ENCODE measurements around the gene HNRNPC. TPM values are rescaled to one million over a fixed set of nuclear protein-coding genes. Genes with fewer than 3 reads are reported as not detected.

The HNRNPC gene
- total and polyA plus RNA-seq, 5 donors from 2014 or later, result 582 to 840 (median 791) TPM

GRCh38 chr14:21268617-21269251 lies 508 bp downstream of the HNRNPC start:
- Mint-ChIP-seq H3K36me3 (peaks cover 38% of the 10 kb centered on the region), H3K9me3 (peaks cover 0 to 3% (median 0%) of the 10 kb centered on the region in 7 donors), H3K27ac (peak overlapping the region; percentile 99 to 100 (median 100)), H3K4me1 (peaks cover 22 to 53% (median 40%) of the 10 kb centered on the region in 4 donors), H3K4me3 (peak overlapping the region; percentile 95 to 100 (median 98)), H3K27me3 (peaks cover 8% of the 10 kb centered on the region)
- Histone ChIP-seq H3K27me3 (ENCODE audit: control insufficient read depth, insufficient read depth, low read length) (no peaks in the 10 kb centered on the region), H3K4me1 (ENCODE audit: control insufficient read depth, insufficient read depth, low read length, poor library complexity, severe bottlenecking) (peaks cover 49% of the 10 kb centered on the region), H3K36me3 (ENCODE audit: control insufficient read depth, insufficient read depth, low read length) (peaks cover 32% of the 10 kb centered on the region), H3K4me3 (ENCODE audit: low read depth, low read length) (peak overlapping the region; percentile 98), H3K9me3 (ENCODE audit: control insufficient read depth in 2 of 2, low read length in 2 of 2) (no peaks in the 10 kb centered on the region), H3K27ac (ENCODE audit: insufficient read depth, low read length, poor library complexity, severe bottlenecking) (peak overlapping the region; percentile 98)
- DNase-seq (peak in 2 of 3 donors; percentile 58 to 81), ATAC-seq (ENCODE audit: low read depth in 2 of 2) (no peak)

- peak overlapping the region; percentile 98 for H3K4me3 ChIP-seq (ENCODE audit: low read depth, low read length)
- H3K9me3 Mint-ChIP-seq, result peaks cover 0 to 3% (median 0%) of the 10 kb centered on the region in 7 donors
- peaks cover 8% of the 10 kb centered on the region for H3K27me3 Mint-ChIP-seq
- DNase-seq (no peak), ATAC-seq (ENCODE audit: low read depth in 2 of 2) (no peak)
- H3K4me1 Mint-ChIP-seq, result peaks cover 22 to 58% (median 46%) of the 10 kb centered on the region in 4 donors
- H3K9me3 ChIP-seq (ENCODE audit: control insufficient read depth in 2 of 2, low read length in 2 of 2), result no peaks in the 10 kb centered on the region
- H3K4me1 ChIP-seq (ENCODE audit: control insufficient read depth, insufficient read depth, low read length, poor library complexity, severe bottlenecking), result peaks cover 56% of the 10 kb centered on the region
- peak overlapping the region; percentile 32 to 100 (median 99) for H3K27ac Mint-ChIP-seq
- peaks cover 44% of the 10 kb centered on the region for H3K36me3 Mint-ChIP-seq
- H3K4me3 Mint-ChIP-seq, result peak overlapping the region; percentile 95 to 100 (median 98)
- H3K36me3 ChIP-seq (ENCODE audit: control insufficient read depth, insufficient read depth, low read length), result peaks cover 39% of the 10 kb centered on the region
- H3K27ac ChIP-seq (ENCODE audit: insufficient read depth, low read length, poor library complexity, severe bottlenecking), result peak overlapping the region; percentile 98
- H3K27me3 ChIP-seq (ENCODE audit: control insufficient read depth, insufficient read depth, low read length), result no peaks in the 10 kb centered on the region
Observed at GRCh38 chr14:21267886-21268616, 1.2 kb downstream of the HNRNPC start.

GRCh38 chr14:21267431-21267845 lies 1.8 kb downstream of the HNRNPC start:
- Mint-ChIP-seq H3K4me3 (peak overlapping the region; percentile 95 to 100 (median 98)), H3K27me3 (peaks cover 8% of the 10 kb centered on the region), H3K4me1 (peaks cover 23 to 61% (median 50%) of the 10 kb centered on the region in 4 donors), H3K27ac (peak overlapping the region; percentile 61 to 100 (median 99)), H3K36me3 (peaks cover 51% of the 10 kb centered on the region), H3K9me3 (peaks cover 0 to 3% (median 0%) of the 10 kb centered on the region in 7 donors)
- ATAC-seq (ENCODE audit: low read depth in 2 of 2) (no peak), DNase-seq (peak in 1 of 3 donors; percentile 57)
- Histone ChIP-seq H3K9me3 (ENCODE audit: control insufficient read depth in 2 of 2, low read length in 2 of 2) (no peaks in the 10 kb centered on the region), H3K27ac (ENCODE audit: insufficient read depth, low read length, poor library complexity, severe bottlenecking) (peak overlapping the region; percentile 98), H3K4me1 (ENCODE audit: control insufficient read depth, insufficient read depth, low read length, poor library complexity, severe bottlenecking) (peaks cover 62% of the 10 kb centered on the region), H3K36me3 (ENCODE audit: control insufficient read depth, insufficient read depth, low read length) (peaks cover 45% of the 10 kb centered on the region), H3K27me3 (ENCODE audit: control insufficient read depth, insufficient read depth, low read length) (no peaks in the 10 kb centered on the region), H3K4me3 (ENCODE audit: low read depth, low read length) (peak overlapping the region; percentile 98)

- Mint-ChIP-seq H3K36me3 (peaks cover 61% of the 10 kb centered on the region), H3K9me3 (peaks cover 0 to 2% (median 0%) of the 10 kb centered on the region in 7 donors), H3K27ac (peak overlapping the region; percentile 69 to 99 (median 84)), H3K27me3 (peaks cover 2% of the 10 kb centered on the region), H3K4me3 (peak overlapping the region; percentile 95 to 100 (median 98)), H3K4me1 (peaks cover 33 to 80% (median 65%) of the 10 kb centered on the region in 4 donors)
- DNase-seq (peak in 2 of 3 donors; percentile 49 to 79), ATAC-seq (ENCODE audit: low read depth in 2 of 2) (peak; percentile 89)
- Histone ChIP-seq H3K27ac (ENCODE audit: insufficient read depth, low read length, poor library complexity, severe bottlenecking) (peak overlapping the region; percentile 98), H3K9me3 (ENCODE audit: control insufficient read depth in 2 of 2, low read length in 2 of 2) (no peaks in the 10 kb centered on the region), H3K36me3 (ENCODE audit: control insufficient read depth, insufficient read depth, low read length) (peaks cover 74% of the 10 kb centered on the region), H3K4me3 (ENCODE audit: low read depth, low read length) (peak overlapping the region; percentile 98), H3K27me3 (ENCODE audit: control insufficient read depth, insufficient read depth, low read length) (no peaks in the 10 kb centered on the region), H3K4me1 (ENCODE audit: control insufficient read depth, insufficient read depth, low read length, poor library complexity, severe bottlenecking) (peaks cover 92% of the 10 kb centered on the region)
Observed at GRCh38 chr14:21264025-21264801, 5.0 kb downstream of the HNRNPC start.

GRCh38 chr14:21263284-21264024 lies 5.8 kb downstream of the HNRNPC start:
- Histone ChIP-seq H3K27ac (ENCODE audit: insufficient read depth, low read length, poor library complexity, severe bottlenecking) (peak overlapping the region; percentile 98), H3K4me3 (ENCODE audit: low read depth, low read length) (peak overlapping the region; percentile 98), H3K4me1 (ENCODE audit: control insufficient read depth, insufficient read depth, low read length, poor library complexity, severe bottlenecking) (peaks cover 97% of the 10 kb centered on the region), H3K9me3 (ENCODE audit: control insufficient read depth in 2 of 2, low read length in 2 of 2) (no peaks in the 10 kb centered on the region), H3K27me3 (ENCODE audit: control insufficient read depth, insufficient read depth, low read length) (no peaks in the 10 kb centered on the region), H3K36me3 (ENCODE audit: control insufficient read depth, insufficient read depth, low read length) (peaks cover 82% of the 10 kb centered on the region)
- Mint-ChIP-seq H3K4me3 (peak overlapping the region; percentile 95 to 100 (median 98)), H3K4me1 (peaks cover 38 to 86% (median 71%) of the 10 kb centered on the region in 4 donors), H3K9me3 (no peaks in the 10 kb centered on the region), H3K36me3 (peaks cover 65% of the 10 kb centered on the region), H3K27ac (peak overlapping the region; percentile 45 to 99 (median 84)), H3K27me3 (no peaks in the 10 kb centered on the region)
- no peak for ATAC-seq (ENCODE audit: low read depth in 2 of 2)
- no peak for DNase-seq

- Mint-ChIP-seq H3K27ac (peak overlapping the region; percentile 43 to 85 (median 67)), H3K36me3 (peaks cover 65% of the 10 kb centered on the region), H3K9me3 (no peaks in the 10 kb centered on the region), H3K27me3 (no peaks in the 10 kb centered on the region), H3K4me1 (peaks cover 43 to 89% (median 74%) of the 10 kb centered on the region in 4 donors), H3K4me3 (peak overlapping the region; percentile 60 to 87 (median 76))
- Histone ChIP-seq H3K9me3 (ENCODE audit: control insufficient read depth in 2 of 2, low read length in 2 of 2) (no peaks in the 10 kb centered on the region), H3K27me3 (ENCODE audit: control insufficient read depth, insufficient read depth, low read length) (no peaks in the 10 kb centered on the region), H3K36me3 (ENCODE audit: control insufficient read depth, insufficient read depth, low read length) (peaks cover 82% of the 10 kb centered on the region), H3K27ac (ENCODE audit: insufficient read depth, low read length, poor library complexity, severe bottlenecking) (peak overlapping the region; percentile 98), H3K4me3 (ENCODE audit: low read depth, low read length) (peak overlapping the region; percentile 98), H3K4me1 (ENCODE audit: control insufficient read depth, insufficient read depth, low read length, poor library complexity, severe bottlenecking) (peaks cover 97% of the 10 kb centered on the region)
- no peak for DNase-seq
- no peak for ATAC-seq (ENCODE audit: low read depth in 2 of 2)
Observed at GRCh38 chr14:21262410-21262809, 6.8 kb downstream of the HNRNPC start.

GRCh38 chr14:21261824-21262223 lies 7.4 kb downstream of the HNRNPC start:
- H3K4me3 Mint-ChIP-seq, result peak overlapping the region in 3 of 4 donors; percentile 60 to 87 (median 72)
- Histone ChIP-seq H3K4me3 (ENCODE audit: low read depth, low read length) (peak overlapping the region; percentile 98), H3K27me3 (ENCODE audit: control insufficient read depth, insufficient read depth, low read length) (no peaks in the 10 kb centered on the region), H3K36me3 (ENCODE audit: control insufficient read depth, insufficient read depth, low read length) (peaks cover 85% of the 10 kb centered on the region), H3K4me1 (ENCODE audit: control insufficient read depth, insufficient read depth, low read length, poor library complexity, severe bottlenecking) (peaks cover 97% of the 10 kb centered on the region), H3K9me3 (ENCODE audit: control insufficient read depth in 2 of 2, low read length in 2 of 2) (no peaks in the 10 kb centered on the region), H3K27ac (ENCODE audit: insufficient read depth, low read length, poor library complexity, severe bottlenecking) (peak overlapping the region; percentile 28)
- H3K27ac Mint-ChIP-seq, result peak overlapping the region in 1 of 3 donors; percentile 7
- DNase-seq (no peak), ATAC-seq (ENCODE audit: low read depth in 2 of 2) (no peak)
- peaks cover 67% of the 10 kb centered on the region for H3K36me3 Mint-ChIP-seq
- no peaks in the 10 kb centered on the region for H3K27me3 Mint-ChIP-seq
- H3K4me1 Mint-ChIP-seq, result peaks cover 49 to 92% (median 75%) of the 10 kb centered on the region in 4 donors
- H3K9me3 Mint-ChIP-seq, result no peaks in the 10 kb centered on the region

Measured in CD4-positive, CD25-positive, alpha-beta regulatory T cell (primary cell).